Hematopoietic multipotent progenitor cell treated with erythropoietin and hydrocortisone succinate and interleukin-3 and kit ligand, for 17 days (in vitro differentiated cells): ENCODE measurements around the gene LY6G5B.

Source experiments
- DNase-seq: peaks from one replicate; pipeline ENCODE4 v3.0.0-alpha.2; 2015; ENCODE audit warnings: low spot score

Gene LY6G5B

GRCh38 chr6:31641370-31641769 is 28.4 kb upstream of the LY6G5B start:
- DNase-seq: no peak

- DNase-seq: no peak
Observed at GRCh38 chr6:31642798-31643570, 26.8 kb upstream of the LY6G5B start.

- DNase-seq: no peak
Observed at GRCh38 chr6:31643818-31644454, 25.8 kb upstream of the LY6G5B start.

GRCh38 chr6:31645325-31645724 is 24.5 kb upstream of the LY6G5B start:
- no peak for DNase-seq

- DNase-seq: no peak
Observed at GRCh38 chr6:31651602-31652191, 18.1 kb upstream of the LY6G5B start.

- DNase-seq: no peak
Observed at GRCh38 chr6:31652925-31653724, 16.7 kb upstream of the LY6G5B start.

- no peak for DNase-seq
Observed at GRCh38 chr6:31654574-31655348, 15.0 kb upstream of the LY6G5B start.

- DNase-seq: no peak
Observed at GRCh38 chr6:31655349-31656237, 14.2 kb upstream of the LY6G5B start, which contains the start of gene APOM. TSS of gene APOM (plus strand) at chr6:31655894. CDS start at chr6:31655967, 73 bp downstream.

GRCh38 chr6:31657406-31658157 is 12.2 kb upstream of the LY6G5B start:
- DNase-seq: no peak

- DNase-seq: no peak
Observed at GRCh38 chr6:31658158-31658688, 11.6 kb upstream of the LY6G5B start.

- DNase-seq: no peak
Observed at GRCh38 chr6:31658983-31659648, 10.7 kb upstream of the LY6G5B start.

- peak; percentile 53 for DNase-seq
Observed at GRCh38 chr6:31659649-31660380, 10.0 kb upstream of the LY6G5B start.

GRCh38 chr6:31660381-31661261 is 9.2 kb upstream of the LY6G5B start, which contains the start of gene C6orf47:
TSS of gene C6orf47 (minus strand) at chr6:31660778. CDS start at chr6:31659947, 831 bp downstream.
- DNase-seq: peak; percentile 73

GRCh38 chr6:31661262-31662123 is 8.3 kb upstream of the LY6G5B start:
- DNase-seq: no peak

- DNase-seq: no peak
Observed at GRCh38 chr6:31662124-31662723, 7.6 kb upstream of the LY6G5B start.
